Measurements from ENCODE around the gene GAS7. TPM values are rescaled to one million over a fixed set of nuclear protein-coding genes. Genes with fewer than 3 reads are reported as not detected.

The GAS7 gene
- total RNA-seq, 6 experiments from 2014 or later = 1.6 to 7.1 (median 2.7) TPM

DNA sequence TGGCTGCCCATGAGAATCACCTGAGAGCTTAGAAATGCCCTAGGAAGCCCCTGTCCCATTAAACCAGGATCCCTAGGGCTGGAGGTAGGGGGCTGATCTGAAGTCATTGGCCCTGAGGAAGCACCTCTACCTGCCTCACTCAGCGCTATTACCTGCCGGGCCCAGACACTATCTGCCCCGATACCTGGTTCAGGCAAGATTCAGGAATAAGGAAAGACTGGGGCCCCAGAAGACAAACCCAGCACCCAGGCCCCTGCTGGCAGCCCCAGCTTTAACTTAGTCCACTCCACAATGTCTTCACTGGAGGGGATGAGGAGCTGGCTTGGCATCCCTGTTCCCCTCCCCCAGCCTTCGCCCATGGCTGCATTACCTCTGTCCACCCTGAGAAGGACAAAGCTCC lies 126.3 kb downstream of the GAS7 start:
- H3K27me3 ChIP-seq = no peaks in the 10 kb centered on the region
- no peak overlapping the region for H3K4me3 ChIP-seq
- no peak overlapping the region for H3K27ac ChIP-seq
- H3K36me3 ChIP-seq = no peaks in the 10 kb centered on the region
- ATAC-seq (no peak), DNase-seq (no peak)
- no peaks in the 10 kb centered on the region for H3K9me3 ChIP-seq
- intact Hi-C loops (cut with DNase I) = no loop called here
- no peaks in the 10 kb centered on the region for H3K4me1 ChIP-seq
- TF ChIP-seq, protein P1, sequence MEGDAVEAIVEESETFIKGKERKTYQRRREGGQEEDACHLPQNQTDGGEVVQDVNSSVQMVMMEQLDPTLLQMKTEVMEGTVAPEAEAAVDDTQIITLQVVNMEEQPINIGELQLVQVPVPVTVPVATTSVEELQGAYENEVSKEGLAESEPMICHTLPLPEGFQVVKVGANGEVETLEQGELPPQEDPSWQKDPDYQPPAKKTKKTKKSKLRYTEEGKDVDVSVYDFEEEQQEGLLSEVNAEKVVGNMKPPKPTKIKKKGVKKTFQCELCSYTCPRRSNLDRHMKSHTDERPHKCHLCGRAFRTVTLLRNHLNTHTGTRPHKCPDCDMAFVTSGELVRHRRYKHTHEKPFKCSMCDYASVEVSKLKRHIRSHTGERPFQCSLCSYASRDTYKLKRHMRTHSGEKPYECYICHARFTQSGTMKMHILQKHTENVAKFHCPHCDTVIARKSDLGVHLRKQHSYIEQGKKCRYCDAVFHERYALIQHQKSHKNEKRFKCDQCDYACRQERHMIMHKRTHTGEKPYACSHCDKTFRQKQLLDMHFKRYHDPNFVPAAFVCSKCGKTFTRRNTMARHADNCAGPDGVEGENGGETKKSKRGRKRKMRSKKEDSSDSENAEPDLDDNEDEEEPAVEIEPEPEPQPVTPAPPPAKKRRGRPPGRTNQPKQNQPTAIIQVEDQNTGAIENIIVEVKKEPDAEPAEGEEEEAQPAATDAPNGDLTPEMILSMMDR (IDR thresholded peaks at IDR 0.05) = no peak
- no peak for TF ChIP-seq POLR2A (IDR thresholded peaks at IDR 0.05)
- no CpG with 5 or more reads among the region's 4 CpGs for WGBS (ENCODE audit: insufficient coverage, low coverage, low lambda C conversion rate, missing lambda C conversion rate)

DNA sequence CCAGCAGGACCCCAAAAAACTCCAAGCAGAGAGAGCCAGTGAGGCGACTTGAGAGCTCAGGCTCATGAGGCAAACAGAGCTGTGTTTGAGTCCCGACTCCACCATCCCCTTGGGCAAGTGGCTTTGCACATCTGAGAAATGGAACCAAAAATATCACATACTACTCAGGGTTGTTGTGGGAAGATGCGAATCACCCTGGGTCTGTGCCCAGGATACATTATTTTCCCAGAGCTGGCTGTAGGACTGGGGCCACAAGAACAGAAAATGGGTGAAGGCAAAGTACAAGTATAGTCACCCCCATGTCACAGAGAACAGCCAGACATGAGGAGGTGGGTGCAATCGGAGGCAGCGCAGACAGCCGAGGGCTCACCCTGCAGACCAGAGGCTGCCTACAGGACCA lies 127.3 kb downstream of the GAS7 start:
- Histone ChIP-seq H3K4me1 (no peaks in the 10 kb centered on the region), H3K36me3 (no peaks in the 10 kb centered on the region), H3K27me3 (no peaks in the 10 kb centered on the region), H3K27ac (no peak overlapping the region), H3K4me3 (no peak overlapping the region), H3K9me3 (no peaks in the 10 kb centered on the region)
- no peak for DNase-seq
- TF ChIP-seq, protein P1 (IDR thresholded peaks at IDR 0.05) = no peak
- no peak for TF ChIP-seq POLR2A (IDR thresholded peaks at IDR 0.05)
- no peak for ATAC-seq
- 72% methylated on average over 6 of the region's 6 CpGs for WGBS (ENCODE audit: insufficient coverage, low coverage, low lambda C conversion rate, missing lambda C conversion rate)
- intact Hi-C loops (cut with DNase I) = no loop called here

DNA sequence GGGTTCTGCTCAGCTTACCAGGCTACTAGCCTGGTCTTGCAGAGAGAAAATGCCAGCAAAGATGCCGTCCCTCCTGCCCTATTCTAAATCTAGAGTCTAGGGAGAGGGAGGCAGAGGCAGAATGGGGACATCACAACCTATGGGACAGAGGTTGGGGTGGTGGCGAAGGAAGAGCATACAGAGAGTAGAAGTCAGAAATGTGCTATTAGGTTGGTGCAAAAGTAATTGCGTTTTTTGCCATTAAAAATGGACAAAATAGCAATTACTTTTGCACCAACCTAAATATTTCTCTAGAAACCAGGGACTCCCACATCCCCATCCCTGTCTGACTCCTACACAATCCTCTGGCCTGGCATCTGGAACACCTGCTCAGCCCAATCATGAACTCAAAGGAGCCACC lies 127.7 kb downstream of the GAS7 start:
- TF ChIP-seq, protein P1 (IDR thresholded peaks at IDR 0.05) = no peak
- no peak for TF ChIP-seq POLR2A (IDR thresholded peaks at IDR 0.05)
- no peak for DNase-seq
- H3K27ac ChIP-seq = no peak overlapping the region
- no peaks in the 10 kb centered on the region for H3K9me3 ChIP-seq
- intact Hi-C loops (cut with DNase I) = no loop called here
- H3K36me3 ChIP-seq = no peaks in the 10 kb centered on the region
- no peak for ATAC-seq
- H3K4me1 ChIP-seq = no peaks in the 10 kb centered on the region
- no peaks in the 10 kb centered on the region for H3K27me3 ChIP-seq
- WGBS (ENCODE audit: insufficient coverage, low coverage, low lambda C conversion rate, missing lambda C conversion rate) = 65% methylated on average over 3 of the region's 3 CpGs
- H3K4me3 ChIP-seq = no peak overlapping the region

DNA sequence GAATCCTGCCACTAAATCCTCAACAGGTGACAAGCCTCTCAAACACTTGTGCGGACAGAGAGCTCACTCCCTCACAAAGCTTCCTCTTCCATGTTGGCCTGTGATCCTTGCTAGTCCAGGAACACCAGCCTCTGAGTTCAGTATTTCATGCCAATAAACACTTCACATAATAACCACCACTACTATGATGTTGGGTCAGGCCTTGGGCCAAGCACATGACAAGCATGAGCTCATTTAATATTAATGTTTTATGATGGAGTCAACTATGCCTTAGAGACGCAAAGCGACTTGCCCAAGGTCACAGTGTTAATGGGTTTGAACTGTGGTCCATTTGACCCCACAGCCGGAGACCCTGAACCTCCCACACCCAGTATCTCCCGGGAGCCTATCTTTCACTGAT lies 129.1 kb downstream of the GAS7 start:
- Histone ChIP-seq H3K27me3 (no peaks in the 10 kb centered on the region), H3K4me1 (no peaks in the 10 kb centered on the region), H3K4me3 (no peak overlapping the region), H3K27ac (no peak overlapping the region), H3K36me3 (no peaks in the 10 kb centered on the region), H3K9me3 (no peaks in the 10 kb centered on the region)
- intact Hi-C loops (cut with DNase I) = no loop called here
- TF ChIP-seq, protein P1 (IDR thresholded peaks at IDR 0.05) = no peak
- ATAC-seq = no peak
- 69% methylated on average over 5 of the region's 5 CpGs for WGBS (ENCODE audit: insufficient coverage, low coverage, low lambda C conversion rate, missing lambda C conversion rate)
- no peak for DNase-seq
